HG02885 (cell line): ENCODE data around the gene SSR4.

Source experiments
- ATAC-seq: cut with Tn5 transposase; IDR thresholded peaks from one replicate; pipeline ENCODE4 v1.9.1; 2021; ENCODE audit warnings: mild to moderate bottlenecking; ENCODE audit not compliant: unreplicated experiment, poor library complexity

Gene SSR4

GRCh38 chrX:153780678-153781427 lies 13.6 kb upstream of the SSR4 start, which contains the start of gene SRPK3:
Gene SRPK3 (plus strand): TSS chrX:153781041. CDS start chrX:153781087, 46 bp downstream.
- ATAC-seq, result no peak

GRCh38 chrX:153781428-153782047 lies 12.9 kb upstream of the SSR4 start:
- ATAC-seq, result no peak

- ATAC-seq, result no peak
Observed at GRCh38 chrX:153782313-153782712, 12.2 kb upstream of the SSR4 start.

- no peak for ATAC-seq
Observed at GRCh38 chrX:153782871-153783270, 11.6 kb upstream of the SSR4 start.

- ATAC-seq, result no peak
Observed at GRCh38 chrX:153783378-153784013, 11.0 kb upstream of the SSR4 start.

- no peak for ATAC-seq
Observed at GRCh38 chrX:153784325-153784967, 10.0 kb upstream of the SSR4 start.

GRCh38 chrX:153786669-153787068 lies 7.8 kb upstream of the SSR4 start:
- ATAC-seq, result no peak

GRCh38 chrX:153789654-153790053 lies 4.8 kb upstream of the SSR4 start:
- ATAC-seq, result no peak

GRCh38 chrX:153791104-153791852 lies 3.2 kb upstream of the SSR4 start:
- no peak for ATAC-seq

GRCh38 chrX:153792368-153792767 lies 2.1 kb upstream of the SSR4 start:
- ATAC-seq, result no peak

GRCh38 chrX:153793291-153793690 lies 1.2 kb upstream of the SSR4 start:
- no peak for ATAC-seq

GRCh38 chrX:153794897-153795816 lies 689 bp downstream of the SSR4 start:
- peak; percentile 1 for ATAC-seq

GRCh38 chrX:153797415-153798015 lies 3.0 kb downstream of the SSR4 start:
- ATAC-seq, result no peak

GRCh38 chrX:153799326-153799725 lies 4.9 kb downstream of the SSR4 start:
- ATAC-seq, result no peak

- ATAC-seq, result no peak
Observed at GRCh38 chrX:153800177-153800722, 5.8 kb downstream of the SSR4 start.

- ATAC-seq, result no peak
Observed at GRCh38 chrX:153800746-153801145, 6.3 kb downstream of the SSR4 start.

GRCh38 chrX:153801669-153802068 lies 7.2 kb downstream of the SSR4 start:
- no peak for ATAC-seq

GRCh38 chrX:153802513-153803045 lies 8.1 kb downstream of the SSR4 start:
- no peak for ATAC-seq
